CD14-positive monocyte (primary cell): ENCODE measurements around the gene GINS1. TPM values are rescaled to one million over a fixed set of nuclear protein-coding genes. Genes with fewer than 3 reads are reported as not detected.

Experiments used
- DNase-seq, 3 donors: peaks; one replicate each; pipeline ENCODE4 v3.0.0-alpha.2; 2011 to 2022
- H2AFZ ChIP-seq: 2 replicates; pipeline ENCODE4 v1.6.0; 2012; ENCODE audit warnings: mild to moderate bottlenecking, low read depth, low read length, inconsistent platforms; ENCODE audit not compliant: insufficient read depth, poor library complexity, severe bottlenecking
- H3K27ac ChIP-seq, 2 donors: 1 replicate in 1 of 2; 2 replicates in 1 of 2; pipeline ENCODE4 v1.5.1; 2012 to 2013; ENCODE audit warnings: low read length in 2 of 2, control low read depth in 1 of 2, inconsistent platforms in 1 of 2, low read depth in 1 of 2, mild to moderate bottlenecking in 1 of 2
- H3K27me3 ChIP-seq, 2 donors: one replicate each; pipeline versions ENCODE4 v1.6.0 to v1.6.1; 2011 to 2013; ENCODE audit warnings: low read length in 2 of 2; ENCODE audit not compliant: control insufficient read depth in 2 of 2, insufficient read depth in 2 of 2
- H3K36me3 ChIP-seq, 2 donors: replicated peaks in 1 of 2; 1 replicate in 1 of 2; 2 replicates in 1 of 2; pipeline versions ENCODE4 v1.5.1 to v1.6.1; 2012 to 2013; ENCODE audit warnings: low read length in 2 of 2, control low read depth in 1 of 2, inconsistent platforms in 1 of 2, mild to moderate bottlenecking in 1 of 2; ENCODE audit not compliant: insufficient read depth in 2 of 2, control insufficient read depth in 1 of 2
- H3K4me1 ChIP-seq, 2 donors: 1 replicate in 1 of 2; 2 replicates in 1 of 2; pipeline versions ENCODE4 v1.5.1 to v1.6.1; 2012 to 2013; ENCODE audit warnings: low read length in 2 of 2, control low read depth in 1 of 2, inconsistent platforms in 1 of 2, mild to moderate bottlenecking in 1 of 2, moderate library complexity in 1 of 2; ENCODE audit not compliant: insufficient read depth in 2 of 2, control insufficient read depth in 1 of 2
- H3K4me2 ChIP-seq: replicated peaks from 2 replicates; pipeline ENCODE3; 2012; ENCODE audit warnings: low read length, moderate library complexity, mild to moderate bottlenecking; ENCODE audit not compliant: poor library complexity, severe bottlenecking; ENCODE audit errors: extremely low read depth
- H3K4me3 ChIP-seq, 3 experiments: fragments of 200-600 bp in 1 of 3; sonication (generic) in 1 of 3; replicated peaks in 1 of 3; 1 replicate in 2 of 3; 2 replicates in 1 of 3; pipeline ENCODE4 v1.5.1; 2011 to 2013; ENCODE audit warnings: low read length in 3 of 3, mild to moderate bottlenecking in 3 of 3, control low read depth in 2 of 3, low read depth in 2 of 3, inconsistent platforms in 1 of 3, moderate library complexity in 1 of 3
- H3K79me2 ChIP-seq: 2 replicates; pipeline ENCODE4 v1.6.0; 2012; ENCODE audit warnings: mild to moderate bottlenecking, control low read depth, inconsistent platforms, low read length, moderate library complexity; ENCODE audit not compliant: insufficient read depth
- H3K9ac ChIP-seq: 2 replicates; pipeline ENCODE4 v1.6.0; 2017; ENCODE audit warnings: low read length, mild to moderate bottlenecking; ENCODE audit not compliant: insufficient read depth, poor library complexity, severe bottlenecking
- H3K9me3 ChIP-seq, 2 donors: replicated peaks in 1 of 2; 1 replicate in 1 of 2; 2 replicates in 1 of 2; pipeline versions ENCODE4 v1.5.1 to v1.6.1; 2012 to 2013; ENCODE audit warnings: low read length in 2 of 2, control low read depth in 1 of 2; ENCODE audit not compliant: control insufficient read depth in 1 of 2, insufficient read depth in 1 of 2
- H4K20me1 ChIP-seq: 2 replicates; pipeline ENCODE4 v1.6.0; 2012; ENCODE audit warnings: mild to moderate bottlenecking, low read length, control low read depth, moderate library complexity; ENCODE audit not compliant: insufficient read depth
- H3K27ac Mint-ChIP-seq, 7 donors: one replicate each; pipeline ENCODE4 v1.8.0; 2020; ENCODE audit warnings: mild to moderate bottlenecking in 7 of 7, mixed read lengths in 7 of 7, moderate library complexity in 6 of 7, inconsistent platforms in 2 of 7
- H3K27me3 Mint-ChIP-seq, 3 donors: one replicate each; pipeline ENCODE4 v1.8.0; 2021 to 2022; ENCODE audit warnings: low read depth in 3 of 3, mild to moderate bottlenecking in 3 of 3, mixed read lengths in 3 of 3, moderate library complexity in 3 of 3, inconsistent platforms in 1 of 3
- H3K36me3 Mint-ChIP-seq, 2 donors: one replicate each; pipeline ENCODE4 v1.8.0; 2020; ENCODE audit warnings: mixed read lengths in 2 of 2, inconsistent platforms in 1 of 2, mild to moderate bottlenecking in 1 of 2
- H3K4me1 Mint-ChIP-seq: one replicate; pipeline ENCODE4 v1.8.0; 2020; ENCODE audit warnings: mild to moderate bottlenecking, mixed read lengths
- H3K4me3 Mint-ChIP-seq, 2 donors: one replicate each; pipeline ENCODE4 v1.8.0; 2020; ENCODE audit warnings: mild to moderate bottlenecking in 2 of 2, mixed read lengths in 2 of 2, moderate library complexity in 1 of 2
- H3K9me3 Mint-ChIP-seq, 7 donors: one replicate each; pipeline ENCODE4 v1.8.0; 2020 to 2022; ENCODE audit warnings: mixed read lengths in 7 of 7, mild to moderate bottlenecking in 6 of 7, moderate library complexity in 6 of 7, inconsistent platforms in 2 of 7
- WGBS: methylation state at CpG from one replicate; pipeline ENCODE4 v1.1.5; 2013; ENCODE audit warnings: missing lambda C conversion rate; ENCODE audit not compliant: insufficient coverage; 5-methylcytosine and 5-hydroxymethylcytosine counted together
- intact Hi-C, 2 donors: fragments of 100-400 bp; cut with micrococcal nuclease; formaldehyde crosslinking; loops; one replicate each; pipeline versions ENCODE4 v1.15.0 to v1.15.1; 2023
- polyA plus RNA-seq, 3 donors: library from polyadenylated mRNA; depleted of rRNA in 1 of 3; unstranded in 2 of 3; stranded (reverse) in 1 of 3; fragments of 300-500 nt in 2 of 3; fragments of >200 nt in 1 of 3; fragmentation: Illumina TruSeq in 2 of 3; gene quantifications; 1 replicate in 2 of 3; 2 replicates in 1 of 3; pipeline ENCODE4 v1.2.3, GENCODE V29; 2012 to 2021
- TF ChIP-seq, protein P1 (sequence below): fragments of 200-600 bp; IDR thresholded peaks from one replicate; pipeline ENCODE4 v1.8.0; 2022; ENCODE audit warnings: antibody characterized with exemption, mild to moderate bottlenecking

Gene GINS1
- polyA plus RNA-seq, 3 donors: 0.16 to 0.48 (median 0.28) TPM

DNA sequence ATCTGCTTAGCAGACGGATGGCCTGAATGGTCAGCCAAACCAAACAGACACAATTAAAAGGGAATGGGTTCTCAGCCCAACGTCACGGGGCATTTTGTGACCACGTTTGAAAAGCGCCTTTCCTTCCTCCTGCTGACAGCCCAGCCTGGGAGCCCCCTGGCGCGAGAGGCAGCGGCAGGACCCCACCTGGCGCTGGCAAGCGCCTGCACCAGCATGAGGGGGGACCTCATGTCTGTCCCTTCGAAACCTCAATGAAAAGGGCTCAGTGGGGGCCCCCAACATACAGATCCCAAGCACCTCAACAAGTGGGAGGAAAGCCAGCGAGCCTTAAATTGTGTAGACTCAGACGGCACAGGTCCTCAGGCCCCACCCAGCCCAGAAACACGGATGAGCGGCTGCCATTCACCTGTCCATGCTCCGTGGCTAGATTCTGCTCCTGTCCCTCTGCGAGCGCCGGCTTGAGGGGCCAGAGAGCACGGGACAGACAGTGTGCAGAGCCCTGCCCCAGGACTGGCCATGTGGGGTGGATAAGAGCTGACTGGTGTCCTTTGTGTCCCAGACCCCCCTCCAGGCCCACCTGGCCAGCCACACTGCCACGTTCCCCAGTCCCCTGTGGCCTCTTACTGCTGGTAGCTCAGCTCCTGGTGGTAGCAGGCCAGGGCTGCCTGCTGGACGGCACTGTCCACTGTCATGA lies 90.3 kb downstream of the GINS1 start:
- no peaks in the 10 kb centered on the region for H3K9me3 ChIP-seq
- H3K4me2 ChIP-seq: no peak overlapping the region
- no peak overlapping the region for H3K27ac ChIP-seq
- intact Hi-C loops: no loop called here
- no peak for DNase-seq
- Mint-ChIP-seq H3K27me3 (peaks cover 0 to 3% (median 1%) of the 10 kb centered on the region in 3 donors), H3K9me3 (no peaks in the 10 kb centered on the region), H3K4me3 (no peak overlapping the region), H3K4me1 (no peaks in the 10 kb centered on the region), H3K27ac (peak overlapping the region in 1 of 7 donors; percentile 64), H3K36me3 (no peaks in the 10 kb centered on the region)
- no peaks in the 10 kb centered on the region for H4K20me1 ChIP-seq
- H3K36me3 ChIP-seq: no peaks in the 10 kb centered on the region
- H3K4me1 ChIP-seq: no peaks in the 10 kb centered on the region
- H2AFZ ChIP-seq: no peak overlapping the region
- no peaks in the 10 kb centered on the region for H3K27me3 ChIP-seq
- TF ChIP-seq, protein P1, sequence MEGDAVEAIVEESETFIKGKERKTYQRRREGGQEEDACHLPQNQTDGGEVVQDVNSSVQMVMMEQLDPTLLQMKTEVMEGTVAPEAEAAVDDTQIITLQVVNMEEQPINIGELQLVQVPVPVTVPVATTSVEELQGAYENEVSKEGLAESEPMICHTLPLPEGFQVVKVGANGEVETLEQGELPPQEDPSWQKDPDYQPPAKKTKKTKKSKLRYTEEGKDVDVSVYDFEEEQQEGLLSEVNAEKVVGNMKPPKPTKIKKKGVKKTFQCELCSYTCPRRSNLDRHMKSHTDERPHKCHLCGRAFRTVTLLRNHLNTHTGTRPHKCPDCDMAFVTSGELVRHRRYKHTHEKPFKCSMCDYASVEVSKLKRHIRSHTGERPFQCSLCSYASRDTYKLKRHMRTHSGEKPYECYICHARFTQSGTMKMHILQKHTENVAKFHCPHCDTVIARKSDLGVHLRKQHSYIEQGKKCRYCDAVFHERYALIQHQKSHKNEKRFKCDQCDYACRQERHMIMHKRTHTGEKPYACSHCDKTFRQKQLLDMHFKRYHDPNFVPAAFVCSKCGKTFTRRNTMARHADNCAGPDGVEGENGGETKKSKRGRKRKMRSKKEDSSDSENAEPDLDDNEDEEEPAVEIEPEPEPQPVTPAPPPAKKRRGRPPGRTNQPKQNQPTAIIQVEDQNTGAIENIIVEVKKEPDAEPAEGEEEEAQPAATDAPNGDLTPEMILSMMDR: no peak
- no peak overlapping the region for H3K4me3 ChIP-seq
- no peaks in the 10 kb centered on the region for H3K79me2 ChIP-seq
- H3K9ac ChIP-seq: no peak overlapping the region
- WGBS: 85% methylated on average over 20 of the region's 22 CpGs

Other genes with a start within 250 kb of the GINS1 start
- 100 to 1,000 TPM in 1 of 3 donors, 10 to 100 TPM in 2; 36.2 to 120 (median 47.0) TPM for gene ENTPD6, start 212.0 kb upstream of the GINS1 start, polyA plus RNA-seq
- 10 to 100 TPM; 26.6 to 33.2 (median 26.7) TPM for gene PYGB, start 159.6 kb upstream of the GINS1 start, polyA plus RNA-seq
- 10 to 100 TPM; 20.3 to 34.5 (median 32.1) TPM for gene ABHD12, start 16.8 kb upstream of the GINS1 start, polyA plus RNA-seq
- under 1 TPM in 2 of 3 donors, not detected in 1; 0.08 to 0.15 TPM for gene NINL, start 177.9 kb downstream of the GINS1 start, polyA plus RNA-seq
- 1 to 10 TPM; 1.7 to 2.6 (median 2.2) TPM for gene NANP, start 216.3 kb downstream of the GINS1 start, polyA plus RNA-seq